ENCODE measurements around the gene F10. TPM values are rescaled to one million over a fixed set of nuclear protein-coding genes. Genes with fewer than 3 reads are reported as not detected.
A peak's percentile ranks its signal among the peaks of the same experiment; 100 is the strongest.

Gene F10
- total and polyA plus RNA-seq, 2 of the 13 experiments (the other 11 are each of a cell fraction or from before 2014, with no cell fraction given): 58.4 to 237 TPM

GRCh38 chr13:113151745-113152690 lies 29.4 kb downstream of the F10 start (continued):
- TF ChIP-seq SP5 (CRISPR knock-in tag; IDR thresholded peaks at IDR 0.05; ENCODE audit: borderline replicate concordance, low read depth): no peak
- TF ChIP-seq EEA1 (CRISPR knock-in tag; IDR thresholded peaks at IDR 0.05; ENCODE audit: borderline replicate concordance): 0 out of 2 replicates have a peak, but pooled peaks have one; percentile 58
- no peak for TF ChIP-seq ONECUT2 (CRISPR knock-in tag; IDR thresholded peaks at IDR 0.05)
- TF ChIP-seq SAFB2 (CRISPR knock-in tag; IDR thresholded peaks at IDR 0.05; ENCODE audit: borderline replicate concordance, low read depth): 0 out of 2 replicates have a peak, but pooled peaks have one; percentile 10
- 0 out of 2 replicates have a peak, but pooled peaks have one; percentile 20 for TF ChIP-seq MTA1 (CRISPR knock-in tag; IDR thresholded peaks at IDR 0.05; ENCODE audit: borderline replicate concordance)
- 0 out of 2 replicates have a peak, but pooled peaks have one; percentile 24 for TF ChIP-seq ZNF773 (CRISPR knock-in tag; IDR thresholded peaks at IDR 0.05; ENCODE audit: borderline replicate concordance)
- TF ChIP-seq SOX6 (IDR thresholded peaks at IDR 0.05): no peak
- peak; percentile 37; the same call in 1 of the 2 replicates for TF ChIP-seq SOX6 (CRISPR knock-in tag; IDR thresholded peaks at IDR 0.05)
- TF ChIP-seq JUNB (CRISPR knock-in tag; IDR thresholded peaks at IDR 0.05; ENCODE audit: borderline replicate concordance): peak; percentile 60; the same call in 1 of the 2 replicates
- no peak for TF ChIP-seq ZNF33A (CRISPR knock-in tag; IDR thresholded peaks at IDR 0.05; ENCODE audit: borderline replicate concordance)
- TF ChIP-seq PRDM15 (CRISPR knock-in tag; IDR thresholded peaks at IDR 0.05): peak; percentile 19; the same call in 1 of the 2 replicates
- peak; percentile 30; the same call in 1 of the 2 replicates for TF ChIP-seq ZFY (CRISPR knock-in tag; IDR thresholded peaks at IDR 0.05)
- peak; percentile 50; the same call in 1 of the 2 replicates for TF ChIP-seq CREB3 (CRISPR knock-in tag; IDR thresholded peaks at IDR 0.05)
- peak; percentile 31; the same call in 1 of the 2 replicates for TF ChIP-seq NR0B2 (CRISPR knock-in tag; IDR thresholded peaks at IDR 0.05)
- TF ChIP-seq MIXL1 (CRISPR knock-in tag; IDR thresholded peaks at IDR 0.05): no peak
- TF ChIP-seq USF2 (IDR thresholded peaks at IDR 0.05; ENCODE audit: low read depth, low read length): no peak
- no peak for TF ChIP-seq USF2 (CRISPR knock-in tag; IDR thresholded peaks at IDR 0.05; ENCODE audit: borderline replicate concordance)
- TF ChIP-seq AGO2 (optimal IDR thresholded peaks at IDR 0.05; ENCODE audit: low read depth, low read length): peak; percentile 51
- no peak; the same call in 1 of the 2 replicates for TF ChIP-seq POLR2AphosphoS5 (IDR thresholded peaks at IDR 0.05; ENCODE audit: low read depth, low read length)
- no peak for TF ChIP-seq BHLHE40 (IDR thresholded peaks at IDR 0.05; ENCODE audit: low read length)
- TF ChIP-seq BRCA1 (CRISPR knock-in tag; IDR thresholded peaks at IDR 0.05): peak; percentile 73; the same call in 1 of the 2 replicates
